SK-N-SH (cell line): Measurements from ENCODE around the gene NANOS3. TPM values are rescaled to one million over a fixed set of nuclear protein-coding genes. Genes with fewer than 3 reads are reported as not detected.
A peak's percentile ranks its signal among the peaks of the same experiment; 100 is the strongest.

Source experiments
- CTCF ChIA-PET: fragments of 300-600, 350-600 bp; formaldehyde crosslinking; extraction: SDS; loops from one replicate; lab custom pipeline; 2021; lab: Yijun Ruan, JAX
- POLR2A ChIA-PET: fragments of 350-600 bp; sonication (Branson Sonifier 250); formaldehyde crosslinking; extraction: SDS; loops from one replicate; lab custom pipeline; 2020; ENCODE audit warnings: antibody characterized with exemption, inconsistent platforms; lab: Yijun Ruan, JAX
- DNase-seq: peaks from one replicate; pipeline ENCODE4 v3.0.0; 2012
- H2AFZ ChIP-seq: fragments of 200-600 bp; sonication (generic); 2 replicates; pipeline ENCODE4 v1.8.1; 2016; ENCODE audit warnings: antibody characterized with exemption, mild to moderate bottlenecking, low read depth
- H3F3A ChIP-seq: fragments of 200-600 bp; sonication (generic); replicated peaks from 2 replicates; pipeline ENCODE3; 2016; ENCODE audit warnings: antibody characterized with exemption, mild to moderate bottlenecking; ENCODE audit not compliant: insufficient read depth
- H3K27ac ChIP-seq, 2 experiments: fragments of 200-500 bp in 1 of 2; fragments of 200-600 bp in 1 of 2; sonication (Bioruptor generic) in 1 of 2; sonication (generic), shearing (Covaris generic) in 1 of 2; 2 replicates each; pipeline versions ENCODE4 v1.5.1 to v1.6.1; 2014 to 2016; ENCODE audit warnings: low read depth in 2 of 2, inconsistent platforms in 1 of 2, low read length in 1 of 2, mild to moderate bottlenecking in 1 of 2, mixed read lengths in 1 of 2
- H3K27me3 ChIP-seq: fragments of 200-600 bp; sonication (generic), shearing (Covaris generic); 2 replicates; pipeline ENCODE4 v1.6.1; 2016; ENCODE audit warnings: mixed run types; ENCODE audit not compliant: insufficient read depth
- H3K36me3 ChIP-seq, 2 experiments: fragments of 200-500 bp in 1 of 2; fragments of 200-600 bp in 1 of 2; sonication (Bioruptor generic) in 1 of 2; sonication (generic) in 1 of 2; replicated peaks in 1 of 2; 2 replicates each; pipeline versions ENCODE3 to v1.5.1; 2014 to 2016; ENCODE audit warnings: low read length in 1 of 2, mild to moderate bottlenecking in 1 of 2; ENCODE audit not compliant: insufficient read depth in 2 of 2, control insufficient read depth in 1 of 2
- H3K4me1 ChIP-seq, 2 experiments: fragments of 200-500 bp in 1 of 2; fragments of 200-600 bp in 1 of 2; sonication (Bioruptor generic) in 1 of 2; sonication (generic), shearing (Covaris generic) in 1 of 2; 2 replicates each; pipeline versions ENCODE4 v1.5.1 to v1.6.1; 2014 to 2016; ENCODE audit warnings: low read depth in 1 of 2, low read length in 1 of 2, mixed run types in 1 of 2; ENCODE audit not compliant: insufficient read depth in 2 of 2, control insufficient read depth in 1 of 2
- H3K4me2 ChIP-seq: fragments of 200-600 bp; sonication (generic), shearing (Covaris generic); 2 replicates; pipeline ENCODE4 v1.6.1; 2017; ENCODE audit warnings: mixed run types
- H3K4me3 ChIP-seq, 2 experiments: fragments of 200-500 bp in 1 of 2; fragments of 200-600 bp in 1 of 2; sonication (Bioruptor generic) in 1 of 2; sonication (generic), shearing (Covaris generic) in 1 of 2; 2 replicates each; pipeline versions ENCODE4 v1.5.1 to v1.8.1; 2014 to 2016; ENCODE audit warnings: low read depth in 2 of 2, inconsistent platforms in 1 of 2, low read length in 1 of 2, mild to moderate bottlenecking in 1 of 2, mixed read lengths in 1 of 2, moderate library complexity in 1 of 2
- H3K79me2 ChIP-seq: fragments of 200-600 bp; sonication (generic); 2 replicates; pipeline ENCODE4 v1.8.1; 2017; ENCODE audit warnings: mild to moderate bottlenecking; ENCODE audit not compliant: insufficient read depth
- H3K9ac ChIP-seq: fragments of 200-600 bp; sonication (generic); 2 replicates; pipeline ENCODE4 v1.6.1; 2017; ENCODE audit warnings: mixed run types
- H3K9me2 ChIP-seq: fragments of 200-600 bp; sonication (generic); 2 replicates; pipeline ENCODE4 v1.6.1; 2017; ENCODE audit warnings: mixed run types
- H3K9me3 ChIP-seq: fragments of 200-600 bp; sonication (generic); 2 replicates; pipeline ENCODE4 v1.6.1; 2017; ENCODE audit warnings: mixed run types, mild to moderate bottlenecking, moderate library complexity
- H4K20me1 ChIP-seq: fragments of 200-600 bp; sonication (generic); 2 replicates; pipeline ENCODE4 v1.6.1; 2017; ENCODE audit warnings: mild to moderate bottlenecking, mixed run types; ENCODE audit not compliant: insufficient read depth
- CHD2 ChIP-seq: fragments of 150-350 bp; IDR thresholded peaks from 2 replicates; pipeline ENCODE4 v1.6.1; 2018; ENCODE audit warnings: low read length; ENCODE audit not compliant: partially characterized antibody
- ELF1 ChIP-seq: IDR thresholded peaks from 2 replicates; pipeline ENCODE4 v1.4.0; 2012
- EZH2phosphoT487 ChIP-seq: fragments of 200-600 bp; sonication (generic); IDR thresholded peaks from 2 replicates; pipeline ENCODE4 v1.6.1; 2017; ENCODE audit warnings: low read depth, mixed run types, mild to moderate bottlenecking, antibody characterized with exemption, moderate library complexity, borderline replicate concordance
- FOXJ3 ChIP-seq: sonication (generic); formaldehyde crosslinking; IDR thresholded peaks from 2 replicates; pipeline ENCODE4 v1.5.1; 2020; ENCODE audit warnings: mild to moderate bottlenecking, missing genetic modification reagents
- FOXM1 ChIP-seq: IDR thresholded peaks from 2 replicates; pipeline ENCODE4 v1.4.0; 2012; ENCODE audit warnings: low read depth, mild to moderate bottlenecking
- GABPA ChIP-seq: IDR thresholded peaks from 2 replicates; pipeline ENCODE4 v1.4.0; 2012; ENCODE audit warnings: low read depth, mild to moderate bottlenecking
- JUND ChIP-seq: IDR thresholded peaks from 2 replicates; pipeline ENCODE4 v1.4.0; 2012
- MXI1 ChIP-seq: IDR thresholded peaks from 2 replicates; pipeline ENCODE4 v1.6.1; 2012; ENCODE audit warnings: mild to moderate bottlenecking, low read depth, low read length, improper control_type of control experiment
- PBX3 ChIP-seq: IDR thresholded peaks from 2 replicates; pipeline ENCODE4; 2012
- RAD21 ChIP-seq: IDR thresholded peaks from 2 replicates; pipeline ENCODE4 v1.6.1; 2012; ENCODE audit warnings: mild to moderate bottlenecking, low read length
- RCOR1 ChIP-seq: fragments of 150-350 bp; IDR thresholded peaks from 2 replicates; pipeline ENCODE4 v1.6.1; 2017; ENCODE audit warnings: antibody characterized with exemption, low read length
- SIN3A ChIP-seq: IDR thresholded peaks from 2 replicates; pipeline ENCODE4 v1.6.1; 2012; ENCODE audit warnings: low read depth, mild to moderate bottlenecking, low read length, moderate library complexity, borderline replicate concordance
- SMC3 ChIP-seq: IDR thresholded peaks from 2 replicates; pipeline ENCODE4 v1.6.1; 2012; ENCODE audit warnings: low read depth, low read length, improper control_type of control experiment
- TAF1 ChIP-seq: IDR thresholded peaks from 2 replicates; pipeline ENCODE4 v1.6.1; 2012; ENCODE audit warnings: low read depth, mild to moderate bottlenecking, low read length, moderate library complexity, borderline replicate concordance
- TCF12 ChIP-seq: IDR thresholded peaks from 2 replicates; pipeline ENCODE4 v1.4.0; 2012
- USF1 ChIP-seq: IDR thresholded peaks from 2 replicates; pipeline ENCODE4 v1.4.0; 2012; ENCODE audit warnings: low read depth, borderline replicate concordance
- ZBTB33 ChIP-seq: IDR thresholded peaks from 2 replicates; pipeline ENCODE4 v1.4.0; 2012; ENCODE audit warnings: low read depth, borderline replicate concordance
- WGBS: methylation state at CpG from one replicate; pipeline ENCODE4 v1.1.6; 2017; ENCODE audit warnings: low lambda C conversion rate; 5-methylcytosine and 5-hydroxymethylcytosine counted together
- polyA plus RNA-seq, 3 experiments: library from polyadenylated mRNA; depleted of rRNA; stranded (reverse); fragments of >200 nt; gene quantifications; 2 replicates each; pipeline ENCODE4 v1.2.3, GENCODE V29; 2012
- TF ChIP-seq, protein P1 (sequence below): fragments of 200-600 bp; sonication (generic); IDR thresholded peaks from 2 replicates; pipeline ENCODE4 v1.6.1; 2017; ENCODE audit warnings: antibody characterized with exemption, mild to moderate bottlenecking, moderate library complexity
- TF ChIP-seq, protein P2 (sequence below): IDR thresholded peaks from 2 replicates; pipeline ENCODE4 v1.4.0; 2012; ENCODE audit warnings: low read depth

Gene NANOS3
- polyA plus RNA-seq, 1 of the 3 experiments (the other 2 are of a cell fraction) = 0.53 TPM

- no peaks in the 10 kb centered on the region for H3K4me1 ChIP-seq
- TF ChIP-seq GABPA = no peak
- TF ChIP-seq RCOR1 = no peak
- TF ChIP-seq JUND = no peak
- no peak for TF ChIP-seq USF1
- no peak for TF ChIP-seq CHD2
- no peak for TF ChIP-seq MXI1
- TF ChIP-seq ZBTB33 = no peak
- no peak for TF ChIP-seq RAD21
- TF ChIP-seq SMC3 = no peak
- no peak for TF ChIP-seq FOXJ3 (CRISPR knock-in tag)
- TF ChIP-seq PBX3 = no peak
- TF ChIP-seq SIN3A = no peak
- no peak overlapping the region for H3K4me2 ChIP-seq
- no peak overlapping the region for H3K9ac ChIP-seq
- DNase-seq = peak; percentile 40
- no peak overlapping the region for H2AFZ ChIP-seq
- no peaks in the 10 kb centered on the region for H3K9me3 ChIP-seq
- H3K9me2 ChIP-seq = no peaks in the 10 kb centered on the region
- no peaks in the 10 kb centered on the region for H3K27me3 ChIP-seq
- 83% methylated on average over 6 of the region's 34 CpGs for WGBS
- no peak overlapping the region for H3K4me3 ChIP-seq
- H3K36me3 ChIP-seq = peaks cover 13 to 21% of the 10 kb centered on the region in 2 experiments
- no peaks in the 10 kb centered on the region for H3K79me2 ChIP-seq
- POLR2A ChIA-PET = no interaction called here
- H3F3A ChIP-seq = no peaks in the 10 kb centered on the region
- CTCF ChIA-PET = interaction anchor here (0.8 to 1.3 kb wide), 3 partner anchors 15 to 152 kb away, joined by 3 to 4 read pairs (median 3); partner anchors contain the start of gene IL27RA
- H4K20me1 ChIP-seq = no peaks in the 10 kb centered on the region
- H3K27ac ChIP-seq = no peak overlapping the region
Observed at GRCh38 chr19:13918726-13919411, 41.9 kb downstream of the NANOS3 start.

GRCh38 chr19:13920524-13920923 is 43.6 kb downstream of the NANOS3 start:
- Histone ChIP-seq H3K9ac (no peak overlapping the region), H3K27me3 (no peaks in the 10 kb centered on the region), H3K9me3 (no peaks in the 10 kb centered on the region), H2AFZ (no peak overlapping the region), H3K4me2 (no peak overlapping the region), H3K4me1 (no peaks in the 10 kb centered on the region), H3K9me2 (no peaks in the 10 kb centered on the region), H3K79me2 (no peaks in the 10 kb centered on the region), H3K27ac (no peak overlapping the region), H3K4me3 (no peak overlapping the region), H3K36me3 (peaks cover 13 to 16% of the 10 kb centered on the region in 2 experiments), H3F3A (no peaks in the 10 kb centered on the region), H4K20me1 (no peaks in the 10 kb centered on the region)
- CTCF ChIA-PET = interaction anchor here (1.0 to 1.3 kb wide), 3 partner anchors 40 to 152 kb away, joined by 3 to 5 read pairs (median 5); partner anchors contain the start of gene MISP3
- peak; percentile 15 for DNase-seq
- POLR2A ChIA-PET = no interaction called here
- WGBS = 98% methylated on average over 9 of the region's 11 CpGs
- TF ChIP-seq EZH2phosphoT487 (no peak), CHD2 (no peak), TCF12 (no peak), ELF1 (no peak), SIN3A (no peak), FOXM1 (no peak), USF1 (no peak), RCOR1 (no peak), TAF1 (no peak)
- TF ChIP-seq, protein P1, sequence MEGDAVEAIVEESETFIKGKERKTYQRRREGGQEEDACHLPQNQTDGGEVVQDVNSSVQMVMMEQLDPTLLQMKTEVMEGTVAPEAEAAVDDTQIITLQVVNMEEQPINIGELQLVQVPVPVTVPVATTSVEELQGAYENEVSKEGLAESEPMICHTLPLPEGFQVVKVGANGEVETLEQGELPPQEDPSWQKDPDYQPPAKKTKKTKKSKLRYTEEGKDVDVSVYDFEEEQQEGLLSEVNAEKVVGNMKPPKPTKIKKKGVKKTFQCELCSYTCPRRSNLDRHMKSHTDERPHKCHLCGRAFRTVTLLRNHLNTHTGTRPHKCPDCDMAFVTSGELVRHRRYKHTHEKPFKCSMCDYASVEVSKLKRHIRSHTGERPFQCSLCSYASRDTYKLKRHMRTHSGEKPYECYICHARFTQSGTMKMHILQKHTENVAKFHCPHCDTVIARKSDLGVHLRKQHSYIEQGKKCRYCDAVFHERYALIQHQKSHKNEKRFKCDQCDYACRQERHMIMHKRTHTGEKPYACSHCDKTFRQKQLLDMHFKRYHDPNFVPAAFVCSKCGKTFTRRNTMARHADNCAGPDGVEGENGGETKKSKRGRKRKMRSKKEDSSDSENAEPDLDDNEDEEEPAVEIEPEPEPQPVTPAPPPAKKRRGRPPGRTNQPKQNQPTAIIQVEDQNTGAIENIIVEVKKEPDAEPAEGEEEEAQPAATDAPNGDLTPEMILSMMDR = no peak
- TF ChIP-seq, protein P2, sequence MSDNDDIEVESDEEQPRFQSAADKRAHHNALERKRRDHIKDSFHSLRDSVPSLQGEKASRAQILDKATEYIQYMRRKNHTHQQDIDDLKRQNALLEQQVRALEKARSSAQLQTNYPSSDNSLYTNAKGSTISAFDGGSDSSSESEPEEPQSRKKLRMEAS = no peak
